HCT116 (cell line): ENCODE measurements around the gene C21orf91. TPM values are rescaled to one million over a fixed set of nuclear protein-coding genes. Genes with fewer than 3 reads are reported as not detected.

Source experiments
- ATAC-seq: fragments of 200-7000 bp; cut with Tn5 transposase; 2 replicates; pipeline ENCODE4 v1.9.1; 2020; ENCODE audit warnings: mild to moderate bottlenecking, moderate library complexity
- BruUV-seq: library from RNA; stranded (reverse); fragments of 400-500 nt; replicated peaks from 2 replicates; lab custom pipeline; 2021; lab: Mats Ljungman, UMichigan
- CTCF ChIA-PET: fragments of 300-600 bp; sonication (Branson Sonifier 250); formaldehyde crosslinking; loops from one replicate; lab custom pipeline; 2021; ENCODE audit warnings: antibody characterized with exemption; lab: Charles Lee
- POLR2A ChIA-PET: fragments of 300-600, 350-600 bp; sonication (Branson Sonifier 250); formaldehyde crosslinking; loops from one replicate; lab custom pipeline; 2021; ENCODE audit warnings: antibody characterized with exemption; lab: Charles Lee
- RAD21 ChIA-PET, 2 experiments: fragments of 300-600 bp; sonication (Branson Sonifier 250); formaldehyde crosslinking; loops; one replicate each; lab custom pipeline; 2023; ENCODE audit warnings: low total read pairs in 2 of 2; ENCODE audit not compliant: uncharacterized antibody in 2 of 2, unreplicated experiment in 2 of 2, low non-redundant PET in 1 of 2; lab: Charles Lee
- DNase-seq: peaks from one replicate; pipeline ENCODE4 v3.0.0-alpha.2; 2010; ENCODE audit warnings: low read depth, low spot score
- H2AFZ ChIP-seq: fragments of 200-600 bp; shearing (Covaris generic), sonication (generic); 2 replicates; pipeline ENCODE4 v1.6.1; 2017; ENCODE audit warnings: low read depth, mixed run types, mixed read lengths, antibody characterized with exemption, low read length; ENCODE audit not compliant: poor library complexity, severe bottlenecking
- H3K27ac ChIP-seq: 2 replicates; pipeline ENCODE4 v1.5.1; 2012; ENCODE audit warnings: low read depth, low read length
- H3K27me3 ChIP-seq: fragments of 200-600 bp; sonication (generic); 2 replicates; pipeline ENCODE4 v1.6.1; 2016; ENCODE audit warnings: mixed run types, low read length, mixed read lengths; ENCODE audit not compliant: insufficient read depth
- H3K36me3 ChIP-seq, 2 experiments: fragments of 200-500 bp in 1 of 2; fragments of 200-600 bp in 1 of 2; sonication (Bioruptor generic) in 1 of 2; sonication (generic) in 1 of 2; 2 replicates each; pipeline versions ENCODE4 v1.5.1 to v1.6.1; 2014 to 2016; ENCODE audit warnings: low read length in 2 of 2, inconsistent platforms in 1 of 2, mixed read lengths in 1 of 2, mixed run types in 1 of 2; ENCODE audit not compliant: insufficient read depth in 2 of 2, control insufficient read depth in 1 of 2
- H3K4me1 ChIP-seq, 2 experiments: fragments of 200-600 bp in 1 of 2; sonication (generic) in 1 of 2; 2 replicates each; pipeline versions ENCODE4 v1.5.1 to v1.6.1; 2012 to 2017; ENCODE audit warnings: low read length in 2 of 2, inconsistent platforms in 1 of 2, mild to moderate bottlenecking in 1 of 2, mixed read lengths in 1 of 2, mixed run types in 1 of 2, moderate library complexity in 1 of 2; ENCODE audit not compliant: insufficient read depth in 2 of 2, control insufficient read depth in 1 of 2
- H3K4me2 ChIP-seq: fragments of 200-600 bp; sonication (generic); 2 replicates; pipeline ENCODE4 v1.6.1; 2017; ENCODE audit warnings: mixed run types, low read length, mixed read lengths
- H3K4me3 ChIP-seq, 2 experiments: fragments of 200-600 bp in 1 of 2; sonication (generic) in 1 of 2; replicated peaks in 1 of 2; 2 replicates each; pipeline ENCODE4 v1.5.1; 2011 to 2016; ENCODE audit warnings: low read length in 2 of 2, control low read depth in 1 of 2, low read depth in 1 of 2, mild to moderate bottlenecking in 1 of 2, mixed read lengths in 1 of 2, mixed run types in 1 of 2
- H3K79me2 ChIP-seq: fragments of 200-600 bp; sonication (generic); 2 replicates; pipeline ENCODE4 v1.6.1; 2017; ENCODE audit warnings: mild to moderate bottlenecking, mixed run types, low read length, moderate library complexity, mixed read lengths; ENCODE audit not compliant: insufficient read depth
- H3K9ac ChIP-seq: fragments of 200-600 bp; sonication (generic); 2 replicates; pipeline ENCODE4 v1.6.1; 2016; ENCODE audit warnings: low read length, mixed read lengths
- H3K9me2 ChIP-seq: fragments of 200-600 bp; sonication (generic), shearing (Covaris generic); 2 replicates; pipeline ENCODE4 v1.6.1; 2017; ENCODE audit warnings: mixed run types, mild to moderate bottlenecking, moderate library complexity; ENCODE audit not compliant: insufficient read depth
- H3K9me3 ChIP-seq, 2 experiments: fragments of 200-500 bp in 1 of 2; fragments of 200-600 bp in 1 of 2; sonication (Bioruptor generic) in 1 of 2; sonication (generic) in 1 of 2; 2 replicates each; pipeline ENCODE4 v1.6.1; 2014 to 2017; ENCODE audit warnings: low read length in 2 of 2, mixed read lengths in 2 of 2, inconsistent platforms in 1 of 2, low read depth in 1 of 2, mild to moderate bottlenecking in 1 of 2, mixed run types in 1 of 2, moderate library complexity in 1 of 2; ENCODE audit not compliant: control insufficient read depth in 1 of 2, insufficient read depth in 1 of 2
- H4K20me1 ChIP-seq: fragments of 200-600 bp; sonication (generic), shearing (Covaris generic); 2 replicates; pipeline ENCODE4 v1.6.1; 2017; ENCODE audit warnings: mixed run types, mild to moderate bottlenecking, moderate library complexity; ENCODE audit not compliant: insufficient read depth
- CBX3 ChIP-seq: IDR thresholded peaks from 2 replicates; pipeline ENCODE4 v1.6.1; 2012; ENCODE audit warnings: low read depth
- CEBPB ChIP-seq: IDR thresholded peaks from 2 replicates; pipeline ENCODE4 v1.6.1; 2012; ENCODE audit warnings: low read depth
- EGR1 ChIP-seq: IDR thresholded peaks from 2 replicates; pipeline ENCODE4 v1.6.1; 2012; ENCODE audit warnings: low read depth
- EZH2 ChIP-seq: fragments of 200-600 bp; sonication (generic); IDR thresholded peaks from 2 replicates; pipeline ENCODE4 v1.6.1; 2017; ENCODE audit warnings: antibody characterized with exemption, mixed run types
- EZH2phosphoT487 ChIP-seq: fragments of 200-600 bp; IDR thresholded peaks from 2 replicates; pipeline ENCODE4 v1.6.1; 2018; ENCODE audit warnings: antibody characterized with exemption, borderline replicate concordance
- JUND ChIP-seq: IDR thresholded peaks from 2 replicates; pipeline ENCODE4 v1.6.1; 2012
- POLR2A ChIP-seq: IDR thresholded peaks from 2 replicates; pipeline ENCODE4 v1.7.0; 2011; ENCODE audit warnings: borderline replicate concordance; ENCODE audit not compliant: insufficient read depth, insufficient read length; ENCODE audit errors: extremely low read depth
- RAD21 ChIP-seq: IDR thresholded peaks from 2 replicates; pipeline ENCODE4 v1.6.1; 2012; ENCODE audit warnings: low read depth, mild to moderate bottlenecking
- SRF ChIP-seq: IDR thresholded peaks from 2 replicates; pipeline ENCODE4 v1.6.1; 2012; ENCODE audit warnings: low read depth
- TCF7L2 ChIP-seq: IDR thresholded peaks from 2 replicates; pipeline ENCODE4 v1.7.0; 2011; ENCODE audit warnings: borderline replicate concordance, inconsistent platforms; ENCODE audit not compliant: insufficient read depth, insufficient read length; ENCODE audit errors: extremely low read depth
- YY1 ChIP-seq: IDR thresholded peaks from 2 replicates; pipeline ENCODE4 v1.6.1; 2011; ENCODE audit warnings: low read length, low read depth, moderate library complexity, mild to moderate bottlenecking; ENCODE audit not compliant: insufficient replicate concordance; ENCODE audit errors: extremely low read depth
- ZNF274 ChIP-seq: fragments of 200-500 bp; sonication (Bioruptor generic); IDR thresholded peaks from 2 replicates; pipeline ENCODE4 v1.6.1; 2014; ENCODE audit warnings: mild to moderate bottlenecking, low read depth, low read length, inconsistent platforms
- intact Hi-C: fragments of 100-400 bp; cut with micrococcal nuclease; formaldehyde crosslinking; loops from 2 replicates; pipeline ENCODE4 v1.10.0; 2022
- total RNA-seq: library from RNA; stranded (reverse); gene quantifications from one replicate; pipeline ENCODE4 v1.2.1, GENCODE V29; 2021; ENCODE audit not compliant: unreplicated experiment
- TF ChIP-seq, protein P1 (sequence below): IDR thresholded peaks from 2 replicates; pipeline ENCODE4 v1.6.1; 2012
- TF ChIP-seq, protein P2 (sequence below): IDR thresholded peaks from 2 replicates; pipeline ENCODE4 v1.6.1; 2012
- TF ChIP-seq, protein P3 (sequence below): IDR thresholded peaks from 2 replicates; pipeline ENCODE4 v1.6.1; 2011; ENCODE audit warnings: mild to moderate bottlenecking, low read length, moderate library complexity; ENCODE audit not compliant: insufficient replicate concordance; ENCODE audit errors: extremely low read depth

C21orf91 gene
- total RNA-seq, 1 experiment from 2014 or later: 17.7 TPM

DNA sequence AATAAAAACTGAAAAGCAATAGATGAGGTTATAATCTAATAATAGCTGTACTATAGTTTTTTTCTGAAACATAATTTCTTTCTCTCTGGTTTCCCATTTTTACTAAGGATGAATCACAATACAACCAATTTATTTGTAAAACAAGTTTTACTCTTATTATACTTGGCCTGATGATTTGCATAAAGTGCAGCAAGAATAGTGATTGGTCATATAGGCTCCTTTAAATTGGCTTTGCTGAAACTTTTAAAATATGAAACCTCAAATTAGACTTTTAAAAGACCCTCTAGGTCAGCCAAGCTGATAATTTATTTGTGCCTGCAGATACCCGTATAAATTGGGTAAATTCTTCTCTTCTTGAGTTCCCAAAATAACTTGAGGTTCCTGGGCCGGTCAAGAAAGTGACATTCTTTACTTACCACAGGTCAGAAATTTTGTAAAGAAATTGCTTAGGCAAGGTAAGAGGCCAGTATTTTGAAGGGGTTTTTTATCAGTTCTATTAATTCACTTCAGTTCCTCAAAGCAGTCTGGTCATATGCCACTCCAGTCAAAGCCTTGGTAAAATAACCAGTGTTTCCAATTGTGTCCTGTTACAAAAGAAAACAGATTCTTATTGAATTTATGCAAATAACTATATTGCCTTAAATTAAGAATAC lies 76.1 kb downstream of the C21orf91 start:
- Histone ChIP-seq H3K4me2 (no peak overlapping the region), H3K9me2 (no peaks in the 10 kb centered on the region), H3K36me3 (no peaks in the 10 kb centered on the region), H3K27me3 (peaks cover 4% of the 10 kb centered on the region; the same call in 1 of the 2 replicates), H3K27ac (no peak overlapping the region), H3K79me2 (no peaks in the 10 kb centered on the region), H3K4me3 (no peak overlapping the region), H3K9ac (no peak overlapping the region), H2AFZ (no peak overlapping the region), H3K9me3 (no peaks in the 10 kb centered on the region), H4K20me1 (no peaks in the 10 kb centered on the region), H3K4me1 (no peaks in the 10 kb centered on the region)
- ATAC-seq (no peak), DNase-seq (no peak)
- CTCF ChIA-PET: no interaction called here
- POLR2A ChIA-PET: no interaction called here
- intact Hi-C loops: no loop called here
- no peak for TF ChIP-seq EGR1
- no peak for TF ChIP-seq ZNF274
- TF ChIP-seq CBX3: no peak
- TF ChIP-seq, protein P1, sequence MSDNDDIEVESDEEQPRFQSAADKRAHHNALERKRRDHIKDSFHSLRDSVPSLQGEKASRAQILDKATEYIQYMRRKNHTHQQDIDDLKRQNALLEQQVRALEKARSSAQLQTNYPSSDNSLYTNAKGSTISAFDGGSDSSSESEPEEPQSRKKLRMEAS: no peak
- TF ChIP-seq POLR2A: no peak
- no peak for TF ChIP-seq SRF
- TF ChIP-seq CEBPB: no peak
- TF ChIP-seq JUND: no peak
- no peak for TF ChIP-seq YY1
- no peak for TF ChIP-seq EZH2
- TF ChIP-seq, protein P2, sequence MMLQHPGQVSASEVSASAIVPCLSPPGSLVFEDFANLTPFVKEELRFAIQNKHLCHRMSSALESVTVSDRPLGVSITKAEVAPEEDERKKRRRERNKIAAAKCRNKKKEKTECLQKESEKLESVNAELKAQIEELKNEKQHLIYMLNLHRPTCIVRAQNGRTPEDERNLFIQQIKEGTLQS: no peak
- TF ChIP-seq, protein P3, sequence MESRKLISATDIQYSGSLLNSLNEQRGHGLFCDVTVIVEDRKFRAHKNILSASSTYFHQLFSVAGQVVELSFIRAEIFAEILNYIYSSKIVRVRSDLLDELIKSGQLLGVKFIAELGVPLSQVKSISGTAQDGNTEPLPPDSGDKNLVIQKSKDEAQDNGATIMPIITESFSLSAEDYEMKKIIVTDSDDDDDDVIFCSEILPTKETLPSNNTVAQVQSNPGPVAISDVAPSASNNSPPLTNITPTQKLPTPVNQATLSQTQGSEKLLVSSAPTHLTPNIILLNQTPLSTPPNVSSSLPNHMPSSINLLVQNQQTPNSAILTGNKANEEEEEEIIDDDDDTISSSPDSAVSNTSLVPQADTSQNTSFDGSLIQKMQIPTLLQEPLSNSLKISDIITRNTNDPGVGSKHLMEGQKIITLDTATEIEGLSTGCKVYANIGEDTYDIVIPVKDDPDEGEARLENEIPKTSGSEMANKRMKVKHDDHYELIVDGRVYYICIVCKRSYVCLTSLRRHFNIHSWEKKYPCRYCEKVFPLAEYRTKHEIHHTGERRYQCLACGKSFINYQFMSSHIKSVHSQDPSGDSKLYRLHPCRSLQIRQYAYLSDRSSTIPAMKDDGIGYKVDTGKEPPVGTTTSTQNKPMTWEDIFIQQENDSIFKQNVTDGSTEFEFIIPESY: no peak
- no peak for TF ChIP-seq EZH2phosphoT487
- no peak for TF ChIP-seq RAD21
- TF ChIP-seq TCF7L2: no peak
- RAD21 ChIA-PET: no interaction called here
- BruUV-seq: no TSS peak
